OCI-LY1 (cell line): ENCODE measurements around the gene MAGI1.

Experiments used
- H2AFZ ChIP-seq: fragments of 200-600 bp; sonication (generic), shearing (Covaris generic); 2 replicates; pipeline ENCODE4 v1.6.0; 2014; ENCODE audit warnings: antibody characterized with exemption, mild to moderate bottlenecking, low read length
- H3F3A ChIP-seq: fragments of 200-600 bp; sonication (generic), shearing (Covaris generic); 2 replicates; pipeline ENCODE4 v1.6.0; 2014; ENCODE audit warnings: mild to moderate bottlenecking, antibody characterized with exemption, low read length, moderate library complexity; ENCODE audit not compliant: insufficient read depth
- H3K27ac ChIP-seq: fragments of 200-600 bp; sonication (generic); 2 replicates; pipeline ENCODE4 v1.5.1; 2014; ENCODE audit warnings: low read length, mixed run types, mild to moderate bottlenecking, low read depth; ENCODE audit not compliant: poor library complexity, severe bottlenecking
- H3K27me3 ChIP-seq: fragments of 200-600 bp; sonication (generic); 2 replicates; pipeline ENCODE4 v1.6.0; 2014; ENCODE audit warnings: antibody characterized with exemption, mild to moderate bottlenecking, low read length, moderate library complexity; ENCODE audit not compliant: insufficient read depth
- H3K36me3 ChIP-seq: fragments of 200-600 bp; sonication (generic); 2 replicates; pipeline ENCODE4 v1.6.1; 2014; ENCODE audit warnings: mild to moderate bottlenecking, antibody characterized with exemption, low read length, moderate library complexity, mixed read lengths; ENCODE audit not compliant: insufficient read depth
- H3K4me1 ChIP-seq: fragments of 200-600 bp; sonication (generic); 2 replicates; pipeline ENCODE4 v1.5.1; 2014; ENCODE audit warnings: mild to moderate bottlenecking, low read length, moderate library complexity; ENCODE audit not compliant: insufficient read depth, severe bottlenecking
- H3K4me2 ChIP-seq: fragments of 200-600 bp; sonication (generic), shearing (Covaris generic); 2 replicates; pipeline ENCODE4 v1.6.1; 2014; ENCODE audit warnings: low read length
- H3K4me3 ChIP-seq: fragments of 200-600 bp; sonication (generic); 2 replicates; pipeline ENCODE4 v1.5.1; 2014; ENCODE audit warnings: low read length, low read depth, mild to moderate bottlenecking, mixed read lengths; ENCODE audit not compliant: poor library complexity, severe bottlenecking
- H3K79me2 ChIP-seq: fragments of 200-600 bp; shearing (Covaris generic); 2 replicates; pipeline ENCODE4 v1.6.1; 2016; ENCODE audit warnings: mixed run types, low read length, mixed read lengths; ENCODE audit not compliant: insufficient read depth
- H3K9ac ChIP-seq: fragments of 200-600 bp; sonication (generic), shearing (Covaris generic); 2 replicates; pipeline ENCODE4 v1.6.1; 2014; ENCODE audit warnings: mild to moderate bottlenecking, low read length, mixed read lengths
- H3K9me2 ChIP-seq: fragments of 200-600 bp; sonication (generic), shearing (Covaris generic); 2 replicates; pipeline ENCODE4 v1.6.1; 2014; ENCODE audit warnings: low read depth, mild to moderate bottlenecking, low read length, mixed read lengths
- H3K9me3 ChIP-seq: fragments of 200-600 bp; shearing (Covaris generic); 2 replicates; pipeline ENCODE4 v1.6.1; 2014; ENCODE audit warnings: low read length, mixed read lengths
- H4K20me1 ChIP-seq: fragments of 200-600 bp; sonication (generic), shearing (Covaris generic); 2 replicates; pipeline ENCODE4 v1.6.0; 2016; ENCODE audit warnings: mild to moderate bottlenecking, low read length; ENCODE audit not compliant: insufficient read depth
- EZH2 ChIP-seq: fragments of 200-600 bp; sonication (generic), shearing (Covaris generic); IDR thresholded peaks from 2 replicates; pipeline ENCODE4 v1.8.0; 2017; ENCODE audit warnings: borderline replicate concordance, mixed run types, mild to moderate bottlenecking, antibody characterized with exemption, low read length, moderate library complexity, mixed read lengths
- TF ChIP-seq, protein P1 (sequence below): fragments of 200-600 bp; sonication (generic), shearing (Covaris generic); IDR thresholded peaks from 2 replicates; pipeline ENCODE4 v1.5.1; 2017; ENCODE audit warnings: mild to moderate bottlenecking, antibody characterized with exemption, low read length, moderate library complexity, mixed read lengths

MAGI1 gene

DNA sequence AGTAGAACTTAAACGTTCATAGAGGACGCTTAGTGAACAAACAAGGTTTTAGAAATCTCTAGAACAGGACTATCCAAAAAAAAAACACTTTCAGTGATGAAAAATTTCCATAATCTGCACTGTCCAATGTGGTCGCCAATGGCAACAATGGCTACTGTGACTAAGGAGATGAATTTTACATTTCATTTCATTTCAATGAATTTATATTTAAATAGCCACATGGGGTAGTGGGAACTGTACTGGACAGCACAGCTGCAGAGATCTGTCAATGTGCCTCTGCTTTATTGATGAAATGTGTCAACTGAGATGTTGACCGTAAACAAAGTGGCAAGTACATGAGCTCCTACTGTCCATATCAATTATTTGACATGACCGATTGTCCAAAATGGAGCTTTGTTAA is 222.5 kb downstream of the MAGI1 start:
- no peak overlapping the region for H3K27ac ChIP-seq
- TF ChIP-seq, protein P1, sequence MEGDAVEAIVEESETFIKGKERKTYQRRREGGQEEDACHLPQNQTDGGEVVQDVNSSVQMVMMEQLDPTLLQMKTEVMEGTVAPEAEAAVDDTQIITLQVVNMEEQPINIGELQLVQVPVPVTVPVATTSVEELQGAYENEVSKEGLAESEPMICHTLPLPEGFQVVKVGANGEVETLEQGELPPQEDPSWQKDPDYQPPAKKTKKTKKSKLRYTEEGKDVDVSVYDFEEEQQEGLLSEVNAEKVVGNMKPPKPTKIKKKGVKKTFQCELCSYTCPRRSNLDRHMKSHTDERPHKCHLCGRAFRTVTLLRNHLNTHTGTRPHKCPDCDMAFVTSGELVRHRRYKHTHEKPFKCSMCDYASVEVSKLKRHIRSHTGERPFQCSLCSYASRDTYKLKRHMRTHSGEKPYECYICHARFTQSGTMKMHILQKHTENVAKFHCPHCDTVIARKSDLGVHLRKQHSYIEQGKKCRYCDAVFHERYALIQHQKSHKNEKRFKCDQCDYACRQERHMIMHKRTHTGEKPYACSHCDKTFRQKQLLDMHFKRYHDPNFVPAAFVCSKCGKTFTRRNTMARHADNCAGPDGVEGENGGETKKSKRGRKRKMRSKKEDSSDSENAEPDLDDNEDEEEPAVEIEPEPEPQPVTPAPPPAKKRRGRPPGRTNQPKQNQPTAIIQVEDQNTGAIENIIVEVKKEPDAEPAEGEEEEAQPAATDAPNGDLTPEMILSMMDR: no peak
- TF ChIP-seq EZH2: no peak
- H3K79me2 ChIP-seq: no peaks in the 10 kb centered on the region
- H3K4me2 ChIP-seq: no peak overlapping the region
- no peaks in the 10 kb centered on the region for H3K9me3 ChIP-seq
- H3K9ac ChIP-seq: no peak overlapping the region
- no peak overlapping the region for H2AFZ ChIP-seq
- H3K4me3 ChIP-seq: no peak overlapping the region
- no peaks in the 10 kb centered on the region for H3K9me2 ChIP-seq
- H3K36me3 ChIP-seq: no peaks in the 10 kb centered on the region
- no peaks in the 10 kb centered on the region for H3K27me3 ChIP-seq
- H4K20me1 ChIP-seq: no peaks in the 10 kb centered on the region
- no peaks in the 10 kb centered on the region for H3K4me1 ChIP-seq
- no peaks in the 10 kb centered on the region for H3F3A ChIP-seq

DNA sequence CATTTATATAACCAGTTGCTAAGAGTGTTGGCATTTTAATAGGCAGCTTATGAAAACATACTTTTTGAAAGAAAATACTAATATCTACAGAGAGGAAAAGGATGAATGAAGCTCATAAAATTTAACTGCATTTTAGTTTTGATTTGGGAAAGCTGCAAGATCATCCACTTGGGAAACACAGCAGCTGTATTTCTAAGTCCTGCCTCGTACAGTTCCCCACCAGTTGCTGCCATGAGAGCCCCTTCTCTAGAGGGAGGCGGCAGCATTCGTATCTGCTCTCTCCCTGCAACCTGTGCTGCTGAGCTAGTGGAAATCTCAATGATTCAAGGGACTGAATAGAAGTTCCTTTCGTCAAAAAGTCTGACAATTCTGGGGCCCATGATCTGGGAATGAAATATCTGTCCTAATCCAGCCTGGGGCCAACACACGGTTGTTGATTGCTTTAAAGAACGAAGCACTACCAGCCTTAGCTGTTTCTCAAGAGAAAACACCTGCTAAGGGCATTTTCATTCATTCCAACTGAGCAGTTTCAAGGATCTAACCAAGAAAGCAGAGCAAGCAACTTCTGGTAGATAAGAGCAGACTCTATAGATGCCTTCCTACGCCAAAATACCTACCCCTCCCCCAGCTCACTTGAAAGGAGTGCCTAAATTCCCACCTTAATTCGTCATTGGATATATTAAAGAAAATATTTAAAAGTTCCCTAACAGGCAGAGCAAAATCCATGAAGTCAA is 223.7 kb downstream of the MAGI1 start:
- Histone ChIP-seq H4K20me1 (no peaks in the 10 kb centered on the region), H3K4me2 (no peak overlapping the region), H3F3A (no peaks in the 10 kb centered on the region), H3K4me1 (no peaks in the 10 kb centered on the region), H3K9me2 (no peaks in the 10 kb centered on the region), H3K4me3 (no peak overlapping the region), H3K9me3 (no peaks in the 10 kb centered on the region), H3K79me2 (no peaks in the 10 kb centered on the region), H2AFZ (no peak overlapping the region), H3K27ac (no peak overlapping the region), H3K9ac (no peak overlapping the region), H3K27me3 (no peaks in the 10 kb centered on the region), H3K36me3 (no peaks in the 10 kb centered on the region)
- TF ChIP-seq EZH2: no peak
- TF ChIP-seq, protein P1: no peak

DNA sequence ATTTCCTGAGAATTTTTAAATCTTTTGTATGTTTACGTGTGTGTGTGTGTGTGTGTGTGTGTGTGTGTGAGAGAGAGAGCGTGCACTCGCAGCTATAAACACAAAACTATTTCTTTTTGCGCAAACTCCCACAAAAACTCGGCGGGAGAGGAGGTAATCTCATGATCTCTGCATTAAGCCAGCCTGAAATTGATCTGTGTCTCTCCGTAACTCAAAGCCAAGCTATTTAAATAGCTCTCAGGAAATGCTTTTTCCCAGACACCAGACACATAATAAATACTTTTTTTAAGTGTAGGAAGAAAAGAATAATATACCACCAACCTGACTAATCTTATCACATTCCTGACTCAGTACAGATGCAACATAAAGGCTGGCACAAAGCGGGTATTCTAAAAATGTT is 226.8 kb downstream of the MAGI1 start:
- Histone ChIP-seq H3K9me3 (no peaks in the 10 kb centered on the region), H3K27me3 (no peaks in the 10 kb centered on the region), H4K20me1 (no peaks in the 10 kb centered on the region), H3K9ac (no peak overlapping the region), H2AFZ (no peak overlapping the region), H3K27ac (no peak overlapping the region), H3F3A (no peaks in the 10 kb centered on the region), H3K79me2 (no peaks in the 10 kb centered on the region), H3K9me2 (no peaks in the 10 kb centered on the region), H3K4me1 (no peaks in the 10 kb centered on the region), H3K4me2 (no peak overlapping the region), H3K4me3 (no peak overlapping the region), H3K36me3 (no peaks in the 10 kb centered on the region)
- TF ChIP-seq, protein P1: no peak
- no peak for TF ChIP-seq EZH2
